HepG2 (cell line): ENCODE data around the gene VPS4B. TPM values are rescaled to one million over a fixed set of nuclear protein-coding genes. Genes with fewer than 3 reads are reported as not detected.

ENCODE experiments used
- ATAC-seq: fragments of 200-7000 bp; cut with Tn5 transposase; 3 replicates; pipeline ENCODE4 v1.9.1; 2020; ENCODE audit warnings: mild to moderate bottlenecking, moderate library complexity
- BruUV-seq: library from RNA; stranded (reverse); fragments of 400-500 nt; replicated peaks from 2 replicates; lab custom pipeline; 2021; lab: Mats Ljungman, UMichigan
- CTCF ChIA-PET: fragments of 300-600 bp; formaldehyde crosslinking; extraction: SDS; loops from one replicate; lab custom pipeline; 2021; ENCODE audit warnings: low total read pairs, inconsistent platforms, low intra/inter-chr PET ratio; lab: Yijun Ruan, JAX
- POLR2A ChIA-PET: fragments of 350-600 bp; sonication (Branson Sonifier 250); formaldehyde crosslinking; loops from one replicate; lab custom pipeline; 2020; ENCODE audit warnings: antibody characterized with exemption, inconsistent platforms; lab: Yijun Ruan, JAX
- DNase-seq: peaks from one replicate; pipeline ENCODE4 v3.0.0-alpha.2; 2015; ENCODE audit warnings: low spot score
- FAIRE-seq: peaks from 3 replicates; lab custom pipeline; 2011; peaks lifted over from hg19 to GRCh38; lab: Jason Lieb, UNC
- H2AFZ ChIP-seq: one replicate; pipeline ENCODE4 v1.6.1; 2011; ENCODE audit warnings: low read length, inconsistent platforms
- H3K27ac ChIP-seq: fragments of 300-600 bp; 3 replicates; pipeline ENCODE4 v1.8.0; 2011; ENCODE audit warnings: mixed run types, mild to moderate bottlenecking, mixed read lengths, low read length, inconsistent platforms; ENCODE audit not compliant: insufficient read depth; ENCODE audit errors: extremely low read length
- H3K27me3 ChIP-seq, 2 experiments: fragments of 200-600 bp in 1 of 2; 2 replicates in 1 of 2; 3 replicates in 1 of 2; pipeline versions ENCODE4 v1.6.0 to v1.8.0; 2011; ENCODE audit warnings: low read length in 2 of 2, mild to moderate bottlenecking in 2 of 2, moderate library complexity in 2 of 2, inconsistent platforms in 1 of 2; ENCODE audit not compliant: insufficient read depth in 2 of 2, control insufficient read depth in 1 of 2
- H3K36me3 ChIP-seq, 2 experiments: fragments of 200-600 bp in 1 of 2; replicated peaks in 1 of 2; 2 replicates in 1 of 2; 3 replicates in 1 of 2; pipeline versions ENCODE4 v1.5.1 to v1.8.0; 2011; ENCODE audit warnings: low read length in 2 of 2, inconsistent platforms in 1 of 2; ENCODE audit not compliant: insufficient read depth in 2 of 2, control insufficient read depth in 1 of 2
- H3K4me1 ChIP-seq: 2 replicates; pipeline ENCODE4 v1.5.1; 2012; ENCODE audit warnings: low read length, inconsistent platforms; ENCODE audit not compliant: insufficient read depth
- H3K4me2 ChIP-seq: 2 replicates; pipeline ENCODE4 v1.6.0; 2011; ENCODE audit warnings: low read depth, low read length, inconsistent platforms
- H3K4me3 ChIP-seq, 3 experiments: fragments of 200-600 bp in 1 of 3; sonication (generic), shearing (Covaris generic) in 1 of 3; replicated peaks in 1 of 3; 2 replicates each; pipeline ENCODE4 v1.5.1; 2011 to 2016; ENCODE audit warnings: low read length in 3 of 3, inconsistent platforms in 2 of 3, low read depth in 2 of 3, mild to moderate bottlenecking in 2 of 3, control low read depth in 1 of 3, mixed read lengths in 1 of 3; ENCODE audit not compliant: insufficient read depth in 1 of 3
- H3K79me2 ChIP-seq: one replicate; pipeline ENCODE4 v1.6.1; 2011; ENCODE audit warnings: low read length, inconsistent platforms; ENCODE audit not compliant: insufficient read depth
- H3K9ac ChIP-seq: 2 replicates; pipeline ENCODE4 v1.6.0; 2011; ENCODE audit warnings: mild to moderate bottlenecking, low read depth, low read length, inconsistent platforms; ENCODE audit not compliant: insufficient read depth
- H3K9me3 ChIP-seq: 2 replicates; pipeline ENCODE4 v1.5.1; 2012; ENCODE audit warnings: mild to moderate bottlenecking, low read length
- H4K20me1 ChIP-seq: 2 replicates; pipeline ENCODE4 v1.6.0; 2011; ENCODE audit warnings: inconsistent platforms, mild to moderate bottlenecking, low read length, moderate library complexity; ENCODE audit not compliant: insufficient read depth
- E2F2 ChIP-seq: sonication (generic); formaldehyde crosslinking; IDR thresholded peaks from 2 replicates; pipeline ENCODE4 v1.4.0; 2020; ENCODE audit warnings: missing genetic modification reagents, borderline replicate concordance
- FOXM1 ChIP-seq: sonication (generic); formaldehyde crosslinking; IDR thresholded peaks from 2 replicates; pipeline ENCODE4 v1.5.0; 2020; ENCODE audit warnings: missing genetic modification reagents
- FOXP4 ChIP-seq: sonication (generic); formaldehyde crosslinking; IDR thresholded peaks from 2 replicates; pipeline ENCODE4 v1.4.0; 2020; ENCODE audit warnings: missing genetic modification reagents
- JUNB ChIP-seq: sonication (generic); formaldehyde crosslinking; IDR thresholded peaks from 2 replicates; pipeline ENCODE4 v1.8.0; 2022; ENCODE audit warnings: missing genetic modification reagents, mild to moderate bottlenecking, borderline replicate concordance
- MTF2 ChIP-seq: sonication (generic); formaldehyde crosslinking; IDR thresholded peaks from 2 replicates; pipeline ENCODE4 v1.5.0; 2020; ENCODE audit warnings: missing genetic modification reagents, borderline replicate concordance
- NFE2 ChIP-seq: sonication (generic); formaldehyde crosslinking; IDR thresholded peaks from 2 replicates; pipeline ENCODE4 v1.4.0; 2020; ENCODE audit warnings: missing genetic modification reagents
- NONO ChIP-seq, 2 experiments: fragments of 450-650 bp in 1 of 2; sonication (generic) in 1 of 2; formaldehyde crosslinking in 1 of 2; IDR thresholded peaks in 1 of 2; conservative IDR thresholded peaks in 1 of 2; 2 replicates each; pipeline versions ENCODE4 v1.6.1 to v1.8.0; 2017 to 2022; ENCODE audit warnings: mild to moderate bottlenecking in 1 of 2, missing genetic modification reagents in 1 of 2, moderate library complexity in 1 of 2
- NR2F1 ChIP-seq, 2 experiments: fragments of 450-650 bp in 1 of 2; formaldehyde crosslinking in 1 of 2; IDR thresholded peaks; 2 replicates each; pipeline versions ENCODE4 v1.5.0 to v1.6.1; 2016 to 2020; ENCODE audit warnings: mild to moderate bottlenecking in 1 of 2, missing compliant biosample characterization in 1 of 2, missing genetic modification reagents in 1 of 2, moderate library complexity in 1 of 2
- ZKSCAN5 ChIP-seq: sonication (generic); formaldehyde crosslinking; IDR thresholded peaks from 2 replicates; pipeline ENCODE4 v1.5.1; 2020; ENCODE audit warnings: mild to moderate bottlenecking, missing genetic modification reagents
- ZNF563 ChIP-seq: sonication (generic); formaldehyde crosslinking; IDR thresholded peaks from 2 replicates; pipeline ENCODE4 v1.8.0; 2022; ENCODE audit warnings: mild to moderate bottlenecking, moderate library complexity, missing genetic modification reagents
- ZSCAN31 ChIP-seq: sonication (generic); formaldehyde crosslinking; IDR thresholded peaks from 2 replicates; pipeline ENCODE4 v1.5.0; 2020; ENCODE audit warnings: low read depth, mild to moderate bottlenecking, missing genetic modification reagents
- WGBS: methylation state at CpG from one replicate; pipeline ENCODE4 v1.1.6; 2017; ENCODE audit warnings: low lambda C conversion rate; 5-methylcytosine and 5-hydroxymethylcytosine counted together
- in situ Hi-C: cut with HindIII; loops from 2 replicates; pipeline ENCODE4 v1.10.0; 2017; ENCODE audit warnings: low pct_unique_long_range_greater_than_20kb; ENCODE audit not compliant: extremely low pct_ligation_motif_present
- intact Hi-C: fragments of 100-400 bp; cut with micrococcal nuclease; formaldehyde crosslinking; loops from one replicate; pipeline ENCODE4 v1.10.0; 2022; ENCODE audit not compliant: unreplicated experiment
- polyA plus RNA-seq, 8 experiments: library from polyadenylated mRNA; depleted of rRNA in 3 of 8; stranded (reverse) in 7 of 8; unstranded in 1 of 8; fragments of >200 nt; fragmentation: Illumina TruSeq in 4 of 8; extraction: Trizol in 4 of 8; gene quantifications; 2 replicates each; pipeline versions ENCODE4 v1.2.1 to v1.2.3, GENCODE V29; 2011 to 2016; ENCODE audit warnings: low read depth in 4 of 8, missing spikeins in 1 of 8, mixed read lengths in 1 of 8; ENCODE audit not compliant: insufficient read depth in 1 of 8
- total RNA-seq, 5 experiments: library from RNA; depleted of rRNA; stranded (reverse); fragments of >200 nt; fragmentation: Illumina TruSeq; extraction: Trizol; gene quantifications; 2 replicates each; pipeline ENCODE4 v1.2.3, GENCODE V29; 2016; ENCODE audit warnings: low read depth in 1 of 5
- TF ChIP-seq, protein P1 (sequence below), 2 experiments: sonication (generic) in 1 of 2; formaldehyde crosslinking in 1 of 2; IDR thresholded peaks; 2 replicates each; pipeline versions ENCODE4 v1.5.1 to v1.6.1; 2011 to 2020; ENCODE audit warnings: borderline replicate concordance in 1 of 2, low read depth in 1 of 2, low read length in 1 of 2, mild to moderate bottlenecking in 1 of 2, missing genetic modification reagents in 1 of 2, moderate library complexity in 1 of 2

The VPS4B gene
- total and polyA plus RNA-seq, 2 of the 13 experiments (the other 11 are each of a cell fraction or from before 2014, with no cell fraction given): 12.8 to 25.9 TPM

DNA sequence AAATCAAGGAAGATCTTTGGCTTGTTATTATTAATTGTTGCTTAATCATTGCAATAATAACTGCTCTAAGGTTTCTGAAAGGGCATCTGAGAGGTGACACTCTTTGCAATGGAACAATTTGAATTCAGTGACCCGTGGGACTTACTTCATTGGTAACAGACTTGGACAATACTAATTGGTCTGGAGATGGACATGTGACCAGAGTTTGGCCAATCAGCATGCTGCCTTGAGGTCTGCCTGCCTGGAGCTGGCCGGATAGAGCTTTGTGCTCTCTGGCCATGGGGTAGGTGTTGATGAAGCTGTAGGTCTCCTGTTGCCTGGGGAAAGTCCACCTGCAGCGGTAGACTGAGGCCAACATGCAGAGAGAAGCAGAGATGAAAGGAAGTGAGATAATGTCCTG, 24.0 kb upstream of the VPS4B start:
- ChIA-PET POLR2A (interaction anchor here (0.6 kb wide), 1 partner anchor 33 kb away, joined by 3 read pairs; no protein-coding TSS in a partner anchor), CTCF (no interaction called here)
- Histone ChIP-seq H4K20me1 (no peaks in the 10 kb centered on the region), H3K27ac (no peak overlapping the region), H3K9ac (no peak overlapping the region), H2AFZ (no peak overlapping the region), H3K79me2 (no peaks in the 10 kb centered on the region), H3K27me3 (no peaks in the 10 kb centered on the region), H3K4me3 (no peak overlapping the region), H3K4me2 (no peak overlapping the region), H3K9me3 (no peaks in the 10 kb centered on the region), H3K4me1 (no peaks in the 10 kb centered on the region), H3K36me3 (no peaks in the 10 kb centered on the region)
- DNase-seq: no peak
- no peak for FAIRE-seq
- intact Hi-C loops (no loop called here), in situ Hi-C loops (loop anchor here (10.0 kb wide), 1 partner anchor 311 kb away; no protein-coding TSS in a partner anchor)
- BruUV-seq: no TSS peak
- no peak for TF ChIP-seq NONO (IDR thresholded peaks at IDR 0.05)
- TF ChIP-seq NONO (CRISPR knock-in tag; conservative IDR thresholded peaks at IDR 0.05): no peak
- no peak for TF ChIP-seq ZKSCAN5 (CRISPR knock-in tag)
- TF ChIP-seq NFE2 (CRISPR knock-in tag): no peak
- WGBS: 24% methylated on average over 3 of the region's 3 CpGs
- no peak for ATAC-seq

DNA sequence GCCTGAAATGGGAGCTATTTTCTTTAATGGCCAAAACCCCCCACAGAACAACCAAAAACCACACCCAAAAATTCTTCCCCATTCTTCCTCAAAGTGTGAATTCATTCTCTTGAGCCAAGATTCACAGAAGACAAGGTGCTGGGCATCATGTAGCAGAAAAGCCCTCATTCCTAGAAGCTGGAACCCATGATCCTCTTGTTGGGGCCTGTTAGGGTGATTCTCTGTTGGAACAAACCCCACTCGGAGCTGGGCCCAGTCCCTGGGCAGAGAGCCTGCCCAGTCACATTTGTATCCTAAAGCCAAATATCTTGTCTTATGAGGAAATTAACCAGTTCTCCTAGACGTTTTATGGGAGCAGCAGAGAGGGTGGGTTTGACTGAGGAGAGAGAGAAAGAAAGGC, 22.8 kb upstream of the VPS4B start:
- H3K9me3 ChIP-seq: no peaks in the 10 kb centered on the region
- in situ Hi-C loops (loop anchor here (10.0 kb wide), 1 partner anchor 310 kb away; no protein-coding TSS in a partner anchor), intact Hi-C loops (no loop called here)
- no peaks in the 10 kb centered on the region for H3K27me3 ChIP-seq
- no peak overlapping the region for H3K4me2 ChIP-seq
- H3K79me2 ChIP-seq: no peaks in the 10 kb centered on the region
- TF ChIP-seq ZSCAN31 (CRISPR knock-in tag) (no peak), NR2F1 (CRISPR knock-in tag; IDR thresholded peaks at IDR 0.05) (no peak), E2F2 (CRISPR knock-in tag) (no peak), ZNF563 (CRISPR knock-in tag) (no peak), MTF2 (CRISPR knock-in tag) (no peak), JUNB (CRISPR knock-in tag) (no peak), FOXP4 (CRISPR knock-in tag) (no peak), FOXM1 (CRISPR knock-in tag) (no peak)
- TF ChIP-seq, protein P1, sequence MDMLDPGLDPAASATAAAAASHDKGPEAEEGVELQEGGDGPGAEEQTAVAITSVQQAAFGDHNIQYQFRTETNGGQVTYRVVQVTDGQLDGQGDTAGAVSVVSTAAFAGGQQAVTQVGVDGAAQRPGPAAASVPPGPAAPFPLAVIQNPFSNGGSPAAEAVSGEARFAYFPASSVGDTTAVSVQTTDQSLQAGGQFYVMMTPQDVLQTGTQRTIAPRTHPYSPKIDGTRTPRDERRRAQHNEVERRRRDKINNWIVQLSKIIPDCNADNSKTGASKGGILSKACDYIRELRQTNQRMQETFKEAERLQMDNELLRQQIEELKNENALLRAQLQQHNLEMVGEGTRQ (IDR thresholded peaks at IDR 0.05; ENCODE audit: low read depth, low read length): no peak
- TF ChIP-seq, protein P1 (CRISPR knock-in tag; IDR thresholded peaks at IDR 0.05; ENCODE audit: borderline replicate concordance): no peak
- no TSS peak for BruUV-seq
- H3K36me3 ChIP-seq: no peaks in the 10 kb centered on the region
- DNase-seq (no peak), ATAC-seq (no peak), FAIRE-seq (no peak)
- no peak overlapping the region for H3K9ac ChIP-seq
- H3K27ac ChIP-seq: no peak overlapping the region
- H3K4me3 ChIP-seq: no peak overlapping the region
- POLR2A ChIA-PET: no interaction called here
- H3K4me1 ChIP-seq: no peaks in the 10 kb centered on the region
- WGBS: 0% methylated on average over 2 of the region's 2 CpGs
- no peak overlapping the region for H2AFZ ChIP-seq
- CTCF ChIA-PET: no interaction called here
- H4K20me1 ChIP-seq: no peaks in the 10 kb centered on the region
